ENCODE data around the gene ATP6AP2. TPM values are rescaled to one million over a fixed set of nuclear protein-coding genes. Genes with fewer than 3 reads are reported as not detected.

The ATP6AP2 gene
- total and polyA plus RNA-seq, 9 of the 15 experiments (the other 6 are each of a cell fraction or from before 2014, with no cell fraction given), result 23.3 to 131 (median 41.9) TPM

- TF ChIP-seq CHD7 (IDR thresholded peaks at IDR 0.05; ENCODE audit: low read depth, low read length) (no peak), RFX1 (IDR thresholded peaks at IDR 0.05) (no peak), ZNF77 (CRISPR knock-in tag; IDR thresholded peaks at IDR 0.05) (no peak), HIVEP1 (CRISPR knock-in tag; IDR thresholded peaks at IDR 0.05) (no peak), PRMT5 (CRISPR knock-in tag; IDR thresholded peaks at IDR 0.05) (no peak), ZNF785 (CRISPR knock-in tag; IDR thresholded peaks at IDR 0.05) (no peak), SRSF9 (IDR thresholded peaks at IDR 0.05; ENCODE audit: borderline replicate concordance, low read depth, low read length) (no peak), TRIM24 (IDR thresholded peaks at IDR 0.05) (peak; percentile 83 to 85), GMEB1 (CRISPR knock-in tag; IDR thresholded peaks at IDR 0.05) (no peak), NCOA2 (IDR thresholded peaks at IDR 0.05; ENCODE audit: partially characterized antibody in 2 of 2) (no peak), KAT8 (IDR thresholded peaks at IDR 0.05; ENCODE audit: low read depth) (no peak), E4F1 (CRISPR knock-in tag; IDR thresholded peaks at IDR 0.05; ENCODE audit: borderline replicate concordance) (no peak)
These were observed 36.2 kb upstream of the ATP6AP2 start (continued) for GRCh38 chrX:40544343-40545266.
